Loucy (cell line): ENCODE data around the gene BANF2.

Experiments used
- H2AFZ ChIP-seq: fragments of 200-600 bp; sonication (generic); 2 replicates; pipeline ENCODE4 v1.6.0; 2016; ENCODE audit warnings: antibody characterized with exemption, mild to moderate bottlenecking, low read length, moderate library complexity
- H3F3A ChIP-seq: fragments of 200-600 bp; 2 replicates; pipeline ENCODE4 v1.6.0; 2016; ENCODE audit warnings: antibody characterized with exemption, low read depth, mild to moderate bottlenecking
- H3K27me3 ChIP-seq: fragments of 200-600 bp; sonication (generic); 2 replicates; pipeline ENCODE4 v1.6.1; 2014; ENCODE audit warnings: low read length, mild to moderate bottlenecking; ENCODE audit not compliant: insufficient read depth, poor library complexity, severe bottlenecking
- H3K36me3 ChIP-seq: fragments of 200-600 bp; sonication (generic); 2 replicates; pipeline ENCODE4 v1.6.1; 2016; ENCODE audit warnings: low read length; ENCODE audit not compliant: insufficient read depth
- H3K4me1 ChIP-seq: fragments of 200-600 bp; sonication (generic); 2 replicates; pipeline ENCODE4 v1.5.1; 2014; ENCODE audit warnings: low read length, mild to moderate bottlenecking; ENCODE audit not compliant: insufficient read depth, poor library complexity, severe bottlenecking
- H3K4me2 ChIP-seq: fragments of 200-600 bp; sonication (generic); 2 replicates; pipeline ENCODE4 v1.6.0; 2014; ENCODE audit warnings: antibody characterized with exemption, low read length, low read depth, mild to moderate bottlenecking; ENCODE audit not compliant: poor library complexity, severe bottlenecking
- H3K4me3 ChIP-seq: fragments of 200-600 bp; sonication (generic); 2 replicates; pipeline ENCODE4 v1.5.1; 2014; ENCODE audit warnings: low read length, mild to moderate bottlenecking, mixed read lengths; ENCODE audit not compliant: poor library complexity, severe bottlenecking
- H3K79me2 ChIP-seq: fragments of 200-600 bp; sonication (generic); 2 replicates; pipeline ENCODE4 v1.6.1; 2014; ENCODE audit warnings: low read length; ENCODE audit not compliant: insufficient read depth
- H3K9ac ChIP-seq: fragments of 200-600 bp; sonication (generic); 2 replicates; pipeline ENCODE4 v1.6.0; 2014; ENCODE audit warnings: mild to moderate bottlenecking, low read depth, low read length, moderate library complexity; ENCODE audit not compliant: poor library complexity, severe bottlenecking
- H3K9me2 ChIP-seq: fragments of 200-600 bp; sonication (generic); replicated peaks from 2 replicates; pipeline ENCODE4 v1.6.1; 2016; ENCODE audit warnings: low read depth, low read length, mixed read lengths
- H3K9me3 ChIP-seq: fragments of 200-600 bp; sonication (generic); 2 replicates; pipeline ENCODE4 v1.6.1; 2014; ENCODE audit warnings: mild to moderate bottlenecking, antibody characterized with exemption, low read length, low read depth; ENCODE audit not compliant: insufficient read depth
- H4K20me1 ChIP-seq: fragments of 200-600 bp; sonication (generic); 2 replicates; pipeline ENCODE4 v1.6.0; 2014; ENCODE audit warnings: antibody characterized with exemption, low read length, mild to moderate bottlenecking; ENCODE audit not compliant: insufficient read depth, poor library complexity, severe bottlenecking
- EZH2phosphoT487 ChIP-seq: fragments of 200-600 bp; IDR thresholded peaks from 2 replicates; pipeline ENCODE4 v1.6.1; 2018; ENCODE audit warnings: antibody characterized with exemption, mild to moderate bottlenecking, moderate library complexity, borderline replicate concordance
- TF ChIP-seq, protein P1 (sequence below): fragments of 200-600 bp; sonication (generic); conservative IDR thresholded peaks from 2 replicates; pipeline ENCODE4 v1.5.1; 2014; ENCODE audit warnings: mild to moderate bottlenecking, antibody characterized with exemption, low read length

Gene BANF2

DNA sequence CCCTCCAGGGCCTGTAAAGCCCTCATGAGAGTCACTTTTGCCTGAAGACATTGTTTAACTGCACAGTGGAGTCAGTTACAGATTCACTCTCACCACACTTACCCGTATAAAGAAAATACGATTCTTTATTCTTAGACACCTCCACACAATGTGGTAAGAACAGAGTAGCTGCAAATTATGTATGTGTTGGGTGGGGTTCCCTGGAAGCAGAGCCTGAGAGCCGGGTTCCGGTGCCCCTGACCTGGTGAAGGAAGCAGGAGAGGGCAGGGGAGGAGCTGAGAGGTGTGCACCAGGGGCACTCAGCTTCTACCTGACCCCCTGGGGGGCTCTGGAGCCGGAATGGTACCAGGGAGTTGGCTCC lies 11.5 kb downstream of the BANF2 start:
- H3K4me1 ChIP-seq: no peaks in the 10 kb centered on the region
- no peaks in the 10 kb centered on the region for H3K36me3 ChIP-seq
- H2AFZ ChIP-seq: no peak overlapping the region
- no peak overlapping the region for H3K9ac ChIP-seq
- H3K27me3 ChIP-seq: no peaks in the 10 kb centered on the region
- H3K9me3 ChIP-seq: no peaks in the 10 kb centered on the region
- TF ChIP-seq, protein P1, sequence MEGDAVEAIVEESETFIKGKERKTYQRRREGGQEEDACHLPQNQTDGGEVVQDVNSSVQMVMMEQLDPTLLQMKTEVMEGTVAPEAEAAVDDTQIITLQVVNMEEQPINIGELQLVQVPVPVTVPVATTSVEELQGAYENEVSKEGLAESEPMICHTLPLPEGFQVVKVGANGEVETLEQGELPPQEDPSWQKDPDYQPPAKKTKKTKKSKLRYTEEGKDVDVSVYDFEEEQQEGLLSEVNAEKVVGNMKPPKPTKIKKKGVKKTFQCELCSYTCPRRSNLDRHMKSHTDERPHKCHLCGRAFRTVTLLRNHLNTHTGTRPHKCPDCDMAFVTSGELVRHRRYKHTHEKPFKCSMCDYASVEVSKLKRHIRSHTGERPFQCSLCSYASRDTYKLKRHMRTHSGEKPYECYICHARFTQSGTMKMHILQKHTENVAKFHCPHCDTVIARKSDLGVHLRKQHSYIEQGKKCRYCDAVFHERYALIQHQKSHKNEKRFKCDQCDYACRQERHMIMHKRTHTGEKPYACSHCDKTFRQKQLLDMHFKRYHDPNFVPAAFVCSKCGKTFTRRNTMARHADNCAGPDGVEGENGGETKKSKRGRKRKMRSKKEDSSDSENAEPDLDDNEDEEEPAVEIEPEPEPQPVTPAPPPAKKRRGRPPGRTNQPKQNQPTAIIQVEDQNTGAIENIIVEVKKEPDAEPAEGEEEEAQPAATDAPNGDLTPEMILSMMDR: no peak
- no peak for TF ChIP-seq EZH2phosphoT487
- no peaks in the 10 kb centered on the region for H4K20me1 ChIP-seq
- H3K4me2 ChIP-seq: no peak overlapping the region
- H3F3A ChIP-seq: no peaks in the 10 kb centered on the region
- H3K79me2 ChIP-seq: no peaks in the 10 kb centered on the region
- H3K9me2 ChIP-seq: no peaks in the 10 kb centered on the region
- no peak overlapping the region for H3K4me3 ChIP-seq

- H3K4me2 ChIP-seq: no peak overlapping the region
These were observed 12.4 kb downstream of the BANF2 start for GRCh38 chr20:17712201-17712600.

DNA sequence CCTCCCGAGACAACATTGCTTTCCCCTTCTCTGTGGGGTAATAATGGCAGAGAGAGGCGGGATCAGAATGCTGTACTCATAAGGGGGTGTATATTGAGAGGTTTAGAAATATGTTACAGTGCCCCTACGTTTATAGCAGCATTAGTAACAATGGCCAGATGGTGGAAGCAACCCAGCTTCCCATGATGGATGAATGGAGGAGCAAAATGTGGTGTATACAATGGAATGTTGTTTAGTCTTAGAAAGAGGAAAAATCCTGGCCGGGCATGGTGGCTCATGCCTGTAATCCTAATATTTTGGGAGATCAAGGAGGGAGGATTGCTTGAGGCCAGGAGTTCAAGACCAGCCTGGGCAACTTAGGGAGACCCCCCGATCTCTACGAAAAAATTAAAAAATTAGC lies 12.9 kb downstream of the BANF2 start:
- H3K9ac ChIP-seq: no peak overlapping the region
- H2AFZ ChIP-seq: no peak overlapping the region
- no peak for TF ChIP-seq EZH2phosphoT487
- no peaks in the 10 kb centered on the region for H3K9me2 ChIP-seq
- H3K4me2 ChIP-seq: no peak overlapping the region
- no peaks in the 10 kb centered on the region for H3F3A ChIP-seq
- H3K27me3 ChIP-seq: no peaks in the 10 kb centered on the region
- no peaks in the 10 kb centered on the region for H3K9me3 ChIP-seq
- H3K79me2 ChIP-seq: no peaks in the 10 kb centered on the region
- no peak overlapping the region for H3K4me3 ChIP-seq
- H3K36me3 ChIP-seq: no peaks in the 10 kb centered on the region
- H3K4me1 ChIP-seq: no peaks in the 10 kb centered on the region
- no peaks in the 10 kb centered on the region for H4K20me1 ChIP-seq

More at GRCh38 chr20:17712201-17712600, 12.4 kb downstream of the BANF2 start:
- H3F3A ChIP-seq: no peaks in the 10 kb centered on the region
- no peaks in the 10 kb centered on the region for H3K36me3 ChIP-seq
- H3K27me3 ChIP-seq: no peaks in the 10 kb centered on the region
- H3K4me3 ChIP-seq: no peak overlapping the region
- H3K79me2 ChIP-seq: no peaks in the 10 kb centered on the region
- no peaks in the 10 kb centered on the region for H4K20me1 ChIP-seq
- TF ChIP-seq, protein P1: no peak
- no peak for TF ChIP-seq EZH2phosphoT487
- no peaks in the 10 kb centered on the region for H3K9me2 ChIP-seq
- H3K9ac ChIP-seq: no peak overlapping the region
- no peak overlapping the region for H2AFZ ChIP-seq
- no peaks in the 10 kb centered on the region for H3K9me3 ChIP-seq
- H3K4me1 ChIP-seq: no peaks in the 10 kb centered on the region

- no peak overlapping the region for H3K9ac ChIP-seq
- H3K4me2 ChIP-seq: no peak overlapping the region
- H2AFZ ChIP-seq: no peak overlapping the region
- no peaks in the 10 kb centered on the region for H4K20me1 ChIP-seq
- no peaks in the 10 kb centered on the region for H3K79me2 ChIP-seq
- H3K9me3 ChIP-seq: no peaks in the 10 kb centered on the region
- no peaks in the 10 kb centered on the region for H3K27me3 ChIP-seq
- TF ChIP-seq, protein P1: no peak
- TF ChIP-seq EZH2phosphoT487: no peak
- no peaks in the 10 kb centered on the region for H3K9me2 ChIP-seq
- no peak overlapping the region for H3K4me3 ChIP-seq
- no peaks in the 10 kb centered on the region for H3K4me1 ChIP-seq
- no peaks in the 10 kb centered on the region for H3K36me3 ChIP-seq
- no peaks in the 10 kb centered on the region for H3F3A ChIP-seq
These were observed 14.8 kb downstream of the BANF2 start for GRCh38 chr20:17714597-17714996.
